Mesendoderm (in vitro differentiated cells): ENCODE data around the gene SAPCD1.

Experiments
- DNase-seq: peaks from one replicate; pipeline ENCODE4 v3.0.0; 2013
- H2AK5ac ChIP-seq: 2 replicates; pipeline ENCODE4 v1.6.1; 2013; ENCODE audit warnings: low read length, inconsistent platforms
- H2BK120ac ChIP-seq: 2 replicates; pipeline ENCODE4 v1.6.1; 2013; ENCODE audit warnings: low read depth, mild to moderate bottlenecking, low read length, moderate library complexity, mixed read lengths
- H2BK15ac ChIP-seq: replicated peaks from 2 replicates; pipeline ENCODE4 v1.6.1; 2013; ENCODE audit warnings: low read depth, mild to moderate bottlenecking, moderate library complexity
- H2BK5ac ChIP-seq: 2 replicates; pipeline ENCODE4 v1.6.1; 2013; ENCODE audit warnings: low read length, inconsistent platforms
- H3K18ac ChIP-seq: 2 replicates; pipeline ENCODE4 v1.6.1; 2013; ENCODE audit warnings: mild to moderate bottlenecking, low read length, mixed read lengths
- H3K23ac ChIP-seq: one replicate; pipeline ENCODE4 v1.6.1; 2013; ENCODE audit warnings: low read length
- H3K27ac ChIP-seq: 2 replicates; pipeline ENCODE4 v1.5.1; 2013; ENCODE audit warnings: low read depth, mild to moderate bottlenecking, inconsistent platforms, low read length, moderate library complexity
- H3K27me3 ChIP-seq: 2 replicates; pipeline ENCODE4 v1.6.1; 2013; ENCODE audit warnings: low read length, control low read depth, mild to moderate bottlenecking, inconsistent platforms; ENCODE audit not compliant: insufficient read depth, poor library complexity
- H3K36me3 ChIP-seq: 2 replicates; pipeline ENCODE4 v1.6.1; 2013; ENCODE audit warnings: low read length, inconsistent platforms; ENCODE audit not compliant: control insufficient read depth, insufficient read depth
- H3K4ac ChIP-seq: one replicate; pipeline ENCODE4 v1.6.1; 2013; ENCODE audit warnings: low read depth, mild to moderate bottlenecking, low read length, moderate library complexity
- H3K4me1 ChIP-seq: 2 replicates; pipeline ENCODE4 v1.6.1; 2013; ENCODE audit warnings: low read depth, low read length, inconsistent platforms; ENCODE audit not compliant: control insufficient read depth
- H3K4me2 ChIP-seq: 2 replicates; pipeline ENCODE4 v1.6.1; 2013; ENCODE audit warnings: low read length
- H3K4me3 ChIP-seq: 2 replicates; pipeline ENCODE4 v1.5.1; 2013; ENCODE audit warnings: mild to moderate bottlenecking, low read length
- H3K56ac ChIP-seq: one replicate; pipeline ENCODE4 v1.6.1; 2013; ENCODE audit warnings: low read length
- H3K79me1 ChIP-seq: 2 replicates; pipeline ENCODE4 v1.6.1; 2013; ENCODE audit warnings: low read length, inconsistent platforms
- H3K79me2 ChIP-seq: 2 replicates; pipeline ENCODE4 v1.6.1; 2013; ENCODE audit warnings: mild to moderate bottlenecking, low read length; ENCODE audit not compliant: control insufficient read depth, insufficient read depth
- H3K9ac ChIP-seq: 2 replicates; pipeline ENCODE4 v1.6.1; 2013; ENCODE audit warnings: low read length, inconsistent platforms
- H4K5ac ChIP-seq: one replicate; pipeline ENCODE4 v1.6.1; 2013; ENCODE audit warnings: low read length
- H4K8ac ChIP-seq: one replicate; pipeline ENCODE4 v1.6.1; 2013; ENCODE audit warnings: low read depth, mild to moderate bottlenecking, control low read depth, low read length, moderate library complexity
- WGBS: extraction: QIAGEN DNeasy Blood & Tissue Kit; methylation state at CpG from one replicate; pipeline ENCODE4 v1.1.7; 2013; ENCODE audit warnings: low lambda C conversion rate, missing lambda C conversion rate; ENCODE audit not compliant: insufficient coverage; ENCODE audit errors: extremely low coverage; 5-methylcytosine and 5-hydroxymethylcytosine counted together

The SAPCD1 gene

DNA sequence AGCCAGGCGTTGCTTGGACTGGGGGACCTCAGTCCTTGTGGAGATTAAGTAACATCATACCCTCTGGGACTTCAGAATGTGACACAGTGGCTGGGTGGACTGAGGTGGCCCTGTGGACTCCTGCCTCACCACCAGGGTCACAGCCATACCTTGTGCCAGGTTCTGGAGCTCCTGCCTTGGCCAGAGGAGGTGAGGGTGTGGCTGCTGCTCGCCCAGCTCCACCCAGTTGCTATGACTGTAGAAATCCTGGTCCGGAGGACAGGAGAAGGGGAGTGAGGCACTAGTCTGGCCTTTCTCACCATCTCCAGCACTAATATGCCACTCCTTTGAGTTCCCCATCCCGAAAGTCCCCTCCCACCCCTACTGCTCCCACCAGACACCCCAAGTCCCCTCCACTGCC lies 12.7 kb downstream of the SAPCD1 start:
- no peak overlapping the region for H3K4ac ChIP-seq
- no peak overlapping the region for H3K27ac ChIP-seq
- no peaks in the 10 kb centered on the region for H3K79me2 ChIP-seq
- no CpG with 5 or more reads among the region's 4 CpGs for WGBS
- no peak overlapping the region for H4K5ac ChIP-seq
- H3K56ac ChIP-seq = no peak overlapping the region
- H3K79me1 ChIP-seq = no peaks in the 10 kb centered on the region
- no peak overlapping the region for H4K8ac ChIP-seq
- peaks cover 4% of the 10 kb centered on the region for H3K36me3 ChIP-seq
- H2BK15ac ChIP-seq = no peak overlapping the region
- no peak for DNase-seq
- H3K18ac ChIP-seq = no peak overlapping the region
- H3K23ac ChIP-seq = no peak overlapping the region
- H2BK5ac ChIP-seq = no peak overlapping the region
- no peak overlapping the region for H3K4me3 ChIP-seq
- H3K27me3 ChIP-seq = no peaks in the 10 kb centered on the region
- H2AK5ac ChIP-seq = no peak overlapping the region
- H3K4me1 ChIP-seq = no peaks in the 10 kb centered on the region
- no peak overlapping the region for H3K4me2 ChIP-seq
- no peak overlapping the region for H2BK120ac ChIP-seq
- H3K9ac ChIP-seq = no peak overlapping the region

DNA sequence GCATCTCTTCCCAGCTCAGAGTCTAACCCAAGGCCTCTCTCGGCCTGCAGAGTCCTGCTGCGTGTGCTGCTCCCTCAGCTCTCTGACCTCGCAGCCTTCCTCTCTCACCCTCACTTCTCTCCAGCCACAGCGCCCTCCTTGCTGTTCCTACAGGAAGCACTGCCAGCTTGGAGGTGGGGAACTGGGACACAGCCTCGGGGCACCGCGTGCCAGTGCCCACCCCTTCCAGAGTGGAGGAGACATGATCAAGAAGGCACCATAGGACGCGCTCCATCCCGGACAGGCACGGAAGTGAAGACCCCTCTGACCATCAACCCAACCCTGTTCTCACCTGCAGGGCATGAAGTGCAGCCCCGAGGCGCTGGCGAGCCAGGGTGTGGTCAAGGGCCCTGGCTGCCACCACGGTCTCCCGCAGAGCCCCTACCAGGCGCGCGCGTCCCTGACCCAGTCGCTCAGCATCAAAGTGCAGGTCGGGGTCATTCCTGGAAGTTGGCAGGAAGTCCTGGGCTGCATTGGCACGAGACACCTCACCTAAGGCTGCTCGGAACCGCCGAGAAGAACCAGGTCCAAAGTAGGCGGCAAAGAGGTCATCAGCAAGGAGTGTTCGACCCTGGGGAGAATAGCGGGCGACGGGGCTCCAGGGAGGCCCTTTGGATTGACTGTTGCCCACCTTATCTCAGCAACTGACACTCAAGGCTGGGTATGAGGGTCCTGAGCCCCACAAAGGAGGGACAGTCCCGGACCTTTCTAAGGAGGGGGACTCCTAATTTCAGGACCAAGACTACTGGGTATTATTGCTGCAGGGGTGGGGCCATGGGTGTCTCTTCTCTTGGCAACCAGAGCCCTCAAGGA lies 13.4 kb downstream of the SAPCD1 start:
- no peaks in the 10 kb centered on the region for H3K4me1 ChIP-seq
- H3K27ac ChIP-seq = no peak overlapping the region
- H3K4me2 ChIP-seq = no peak overlapping the region
- H3K36me3 ChIP-seq = peaks cover 5% of the 10 kb centered on the region
- H3K18ac ChIP-seq = no peak overlapping the region
- H2BK5ac ChIP-seq = no peak overlapping the region
- H2BK120ac ChIP-seq = no peak overlapping the region
- H3K23ac ChIP-seq = no peak overlapping the region
- no peaks in the 10 kb centered on the region for H3K79me1 ChIP-seq
- no peak overlapping the region for H3K4ac ChIP-seq
- WGBS = no CpG with 5 or more reads among the region's 32 CpGs
- H3K4me3 ChIP-seq = no peak overlapping the region
- no peak overlapping the region for H4K5ac ChIP-seq
- no peak overlapping the region for H4K8ac ChIP-seq
- DNase-seq = no peak
- no peak overlapping the region for H2AK5ac ChIP-seq
- H3K9ac ChIP-seq = no peak overlapping the region
- H3K56ac ChIP-seq = no peak overlapping the region
- no peaks in the 10 kb centered on the region for H3K27me3 ChIP-seq
- H2BK15ac ChIP-seq = no peak overlapping the region
- no peaks in the 10 kb centered on the region for H3K79me2 ChIP-seq

DNA sequence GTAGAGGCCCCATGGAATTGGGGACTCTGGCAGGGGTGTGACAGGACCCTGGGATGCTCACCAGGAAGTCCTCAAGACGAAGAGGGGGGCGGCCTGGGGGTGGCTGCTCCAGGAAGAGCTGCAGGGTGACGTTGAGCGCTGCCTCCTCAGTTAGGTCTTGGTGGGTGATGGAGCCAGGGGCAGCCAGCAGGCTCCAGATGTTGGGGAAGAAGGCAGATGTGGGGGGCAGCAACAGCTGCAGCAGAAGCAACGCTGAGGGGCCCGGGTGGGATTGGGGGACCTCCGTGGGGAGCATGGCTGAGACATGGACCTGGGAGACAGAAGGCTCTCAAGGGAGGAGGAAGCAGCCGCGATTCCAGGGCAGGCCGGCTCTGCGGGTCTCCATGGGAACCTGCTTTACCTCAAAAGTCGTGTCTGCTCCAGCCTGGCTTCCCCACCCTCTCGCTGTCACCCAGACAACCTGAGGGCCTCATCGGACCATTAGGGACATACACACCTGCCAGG lies 14.1 kb downstream of the SAPCD1 start:
- no CpG with 5 or more reads among the region's 14 CpGs for WGBS

DNA sequence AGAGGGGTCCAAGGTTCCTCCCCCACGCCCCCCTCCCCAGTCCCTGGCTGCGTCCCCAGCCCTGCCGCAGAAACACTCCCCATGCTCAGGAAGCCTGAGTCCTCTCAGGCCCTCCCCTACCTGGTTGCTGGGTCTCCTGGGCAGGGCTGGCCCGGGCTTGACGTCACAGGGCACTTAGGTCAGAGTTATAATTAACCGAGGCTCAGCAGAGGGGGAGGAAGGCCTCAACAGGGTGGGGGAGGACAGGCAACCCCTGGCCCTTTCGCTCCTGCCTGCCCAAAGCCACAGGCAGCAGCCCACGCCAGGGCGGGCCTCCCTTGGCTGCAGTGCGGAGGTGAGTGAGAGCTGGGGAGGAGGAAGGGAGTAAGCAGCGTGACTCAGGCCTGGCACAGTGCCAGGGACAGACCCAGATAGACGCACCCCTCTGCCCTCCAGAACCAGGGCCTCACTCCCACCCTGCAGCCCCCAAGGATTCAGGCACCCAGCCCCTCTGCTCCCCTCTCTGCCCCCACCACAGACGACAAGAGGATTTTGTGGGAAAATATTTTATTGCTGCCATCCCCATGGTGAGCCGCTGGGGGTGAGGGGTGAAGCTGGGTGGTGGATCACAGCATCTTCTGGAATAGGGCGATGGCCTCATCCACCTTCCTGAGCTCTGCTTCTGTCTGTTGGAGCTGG lies 14.7 kb downstream of the SAPCD1 start, which contains the start of gene VWA7:
TSS of gene VWA7 (minus strand) at position 340 of the 678 bp plus-strand sequence. CDS start 549 bp downstream, outside the sequence.
- Histone ChIP-seq H3K4me2 (no peak within 1 kb of the TSS), H3K23ac (no peak within 1 kb of the TSS), H3K36me3 (peaks cover 10% of the 10 kb centered on the region), H2BK15ac (no peak within 1 kb of the TSS), H3K4me3 (no peak within 1 kb of the TSS), H3K4ac (no peak within 1 kb of the TSS), H4K8ac (no peak within 1 kb of the TSS), H3K56ac (peak within 1 kb of the TSS; percentile 60), H3K27me3 (no peaks in the 10 kb centered on the region), H3K9ac (peak within 1 kb of the TSS; percentile 32), H4K5ac (no peak within 1 kb of the TSS), H2BK120ac (no peak within 1 kb of the TSS), H3K79me1 (no peaks in the 10 kb centered on the region), H3K4me1 (no peaks in the 10 kb centered on the region), H2AK5ac (no peak within 1 kb of the TSS), H2BK5ac (no peak within 1 kb of the TSS), H3K18ac (no peak within 1 kb of the TSS), H3K79me2 (no peaks in the 10 kb centered on the region), H3K27ac (no peak within 1 kb of the TSS)
- peak; percentile 60 for DNase-seq
- WGBS = no CpG with 5 or more reads among the region's 15 CpGs

More for the DNA sequence above, 14.1 kb downstream of the SAPCD1 start:
- H3K23ac ChIP-seq = no peak overlapping the region
- no peak overlapping the region for H3K56ac ChIP-seq
- no peak overlapping the region for H3K9ac ChIP-seq
- H3K4me2 ChIP-seq = no peak overlapping the region
- DNase-seq = no peak
- H3K4ac ChIP-seq = no peak overlapping the region
- H2BK5ac ChIP-seq = no peak overlapping the region
- H3K4me1 ChIP-seq = no peaks in the 10 kb centered on the region
- H3K79me2 ChIP-seq = no peaks in the 10 kb centered on the region
- H3K27me3 ChIP-seq = no peaks in the 10 kb centered on the region
- no peak overlapping the region for H2BK120ac ChIP-seq
- H3K18ac ChIP-seq = no peak overlapping the region
- H4K5ac ChIP-seq = no peak overlapping the region
- no peak overlapping the region for H2BK15ac ChIP-seq
- H3K79me1 ChIP-seq = no peaks in the 10 kb centered on the region
- H3K36me3 ChIP-seq = peaks cover 6% of the 10 kb centered on the region
- H4K8ac ChIP-seq = no peak overlapping the region
- H3K27ac ChIP-seq = no peak overlapping the region
- no peak overlapping the region for H2AK5ac ChIP-seq
- H3K4me3 ChIP-seq = no peak overlapping the region

DNA sequence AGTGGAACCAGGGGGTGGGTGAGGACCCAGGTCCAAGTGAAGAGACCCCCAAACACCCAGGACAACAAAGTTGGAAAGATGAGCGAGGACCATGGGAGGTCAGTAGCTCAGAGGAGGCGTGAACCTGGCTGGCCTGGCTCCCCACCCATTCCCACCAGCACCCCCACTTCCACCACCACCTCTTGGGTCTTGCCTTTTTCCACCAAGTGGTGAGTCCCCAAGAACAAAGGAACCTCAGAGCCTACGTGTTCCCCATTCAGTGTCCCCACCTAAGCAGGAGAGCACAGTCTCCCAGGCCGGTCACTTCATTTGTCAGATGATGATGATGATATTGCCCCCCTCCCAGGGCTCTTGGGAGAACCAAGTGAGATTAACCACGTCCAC lies 15.2 kb downstream of the SAPCD1 start:
- Histone ChIP-seq H3K18ac (no peak overlapping the region), H3K4me1 (no peaks in the 10 kb centered on the region), H3K27ac (no peak overlapping the region), H2AK5ac (no peak overlapping the region), H4K8ac (no peak overlapping the region), H2BK15ac (no peak overlapping the region), H3K56ac (no peak overlapping the region), H3K4me2 (no peak overlapping the region), H3K27me3 (no peaks in the 10 kb centered on the region), H2BK5ac (no peak overlapping the region), H3K9ac (no peak overlapping the region), H3K36me3 (peaks cover 11% of the 10 kb centered on the region), H3K23ac (no peak overlapping the region), H3K79me2 (no peaks in the 10 kb centered on the region), H3K4me3 (no peak overlapping the region), H3K4ac (no peak overlapping the region), H4K5ac (no peak overlapping the region), H3K79me1 (no peaks in the 10 kb centered on the region), H2BK120ac (no peak overlapping the region)
- no peak for DNase-seq
- WGBS = no CpG with 5 or more reads among the region's 5 CpGs
